B cell (primary cell): ENCODE results near the gene PLA2G4D. TPM values are rescaled to one million over a fixed set of nuclear protein-coding genes. Genes with fewer than 3 reads are reported as not detected.

Source experiments
- ATAC-seq: fragments of 200-7000 bp; cut with Tn5 transposase; one replicate; pipeline ENCODE4 v1.10.0; 2021; ENCODE audit warnings: low read depth, mild to moderate bottlenecking, moderate number of reproducible peaks, moderate library complexity
- CTCF ChIA-PET: fragments of 350-600 bp; sonication (Branson Sonifier 250); formaldehyde crosslinking; loops from one replicate; lab custom pipeline; 2021; ENCODE audit warnings: antibody characterized with exemption, inconsistent platforms; lab: Charles Lee
- POLR2A ChIA-PET: fragments of 350-600 bp; sonication (Branson Sonifier 250); formaldehyde crosslinking; loops from one replicate; lab custom pipeline; 2021; ENCODE audit warnings: antibody characterized with exemption; lab: Charles Lee
- DNase-seq: peaks from one replicate; pipeline ENCODE4 v3.0.0; 2013
- H2AFZ ChIP-seq: 2 replicates; pipeline ENCODE4 v1.6.1; 2012; ENCODE audit warnings: mild to moderate bottlenecking, low read depth, low read length; ENCODE audit not compliant: insufficient read depth, poor library complexity, severe bottlenecking
- H3K27ac ChIP-seq, 2 donors: 1 replicate in 1 of 2; 2 replicates in 1 of 2; pipeline ENCODE4 v1.5.1; 2012 to 2013; ENCODE audit warnings: low read length in 2 of 2, mild to moderate bottlenecking in 2 of 2, moderate library complexity in 1 of 2
- H3K27me3 ChIP-seq, 4 experiments: fragments of 200-600 bp in 1 of 4; sonication (generic) in 1 of 4; replicated peaks in 1 of 4; 1 replicate in 2 of 4; 2 replicates in 2 of 4; pipeline versions ENCODE4 v1.6.1 to v1.7.0; 2013 to 2016; ENCODE audit warnings: low read length in 3 of 4, mild to moderate bottlenecking in 2 of 4, mixed read lengths in 1 of 4, moderate library complexity in 1 of 4; ENCODE audit not compliant: insufficient read depth in 4 of 4, control insufficient read depth in 3 of 4; ENCODE audit errors: control extremely low read depth in 1 of 4
- H3K36me3 ChIP-seq, 2 experiments: replicated peaks in 1 of 2; 1 replicate in 1 of 2; 2 replicates in 1 of 2; pipeline versions ENCODE4 v1.6.1 to v1.7.1; 2013; ENCODE audit warnings: low read length in 1 of 2; ENCODE audit not compliant: insufficient read depth in 2 of 2, control insufficient read depth in 1 of 2; ENCODE audit errors: control extremely low read depth in 1 of 2, extremely low read depth in 1 of 2
- H3K4me1 ChIP-seq, 2 donors: fragments of 200-600 bp in 1 of 2; sonication (generic) in 1 of 2; 1 replicate in 1 of 2; 2 replicates in 1 of 2; pipeline versions ENCODE4 v1.5.1 to v1.6.1; 2013 to 2017; ENCODE audit warnings: low read length in 2 of 2; ENCODE audit not compliant: control insufficient read depth in 2 of 2, insufficient read depth in 2 of 2
- H3K4me2 ChIP-seq: replicated peaks from 2 replicates; pipeline ENCODE3; 2012; ENCODE audit warnings: mild to moderate bottlenecking, low read depth, low read length; ENCODE audit not compliant: poor library complexity, severe bottlenecking
- H3K4me3 ChIP-seq, 5 experiments: fragments of 200-600 bp in 1 of 5; sonication (generic) in 1 of 5; 1 replicate in 3 of 5; 2 replicates in 2 of 5; pipeline versions ENCODE4 v1.5.1 to v1.7.0; 2011 to 2016; ENCODE audit warnings: low read length in 4 of 5, mild to moderate bottlenecking in 4 of 5, low read depth in 2 of 5, control low read depth in 1 of 5, moderate library complexity in 1 of 5; ENCODE audit not compliant: insufficient read depth in 1 of 5; ENCODE audit errors: control extremely low read depth in 1 of 5, extremely low read depth in 1 of 5
- H3K79me2 ChIP-seq: fragments of 200-600 bp; sonication (generic); one replicate; pipeline ENCODE4 v1.6.0; 2016; ENCODE audit warnings: low read length; ENCODE audit not compliant: control insufficient read depth, insufficient read depth
- H3K9ac ChIP-seq: fragments of 200-600 bp; sonication (generic); 2 replicates; pipeline ENCODE4 v1.6.1; 2017; ENCODE audit warnings: mild to moderate bottlenecking, low read length, moderate library complexity
- H3K9me3 ChIP-seq, 3 donors: one replicate each; pipeline versions ENCODE4 v1.6.1 to v1.7.1; 2013; ENCODE audit warnings: low read length in 2 of 3; ENCODE audit not compliant: control insufficient read depth in 2 of 3, insufficient read depth in 1 of 3; ENCODE audit errors: control extremely low read depth in 1 of 3
- H4K20me1 ChIP-seq: 2 replicates; pipeline ENCODE4 v1.6.0; 2012; ENCODE audit warnings: mild to moderate bottlenecking, low read length; ENCODE audit not compliant: insufficient read depth, control insufficient read depth, poor library complexity, severe bottlenecking
- H3K27ac Mint-ChIP-seq: one replicate; pipeline ENCODE4 v1.8.0; 2021; ENCODE audit warnings: mixed read lengths
- H3K27me3 Mint-ChIP-seq: one replicate; pipeline ENCODE4 v1.8.0; 2021; ENCODE audit warnings: mixed read lengths
- H3K4me1 Mint-ChIP-seq: one replicate; pipeline ENCODE4 v1.8.0; 2021; ENCODE audit warnings: mixed read lengths
- H3K4me3 Mint-ChIP-seq: one replicate; pipeline ENCODE4 v1.8.0; 2021; ENCODE audit warnings: mixed read lengths
- H3K9me3 Mint-ChIP-seq: one replicate; pipeline ENCODE4 v1.8.0; 2022; ENCODE audit warnings: mixed read lengths; ENCODE audit not compliant: insufficient read depth
- CTCF ChIP-seq: fragments of 200-600 bp; IDR thresholded peaks from one replicate; pipeline ENCODE4 v1.8.0; 2022; ENCODE audit warnings: antibody characterized with exemption, mild to moderate bottlenecking
- EZH2 ChIP-seq: IDR thresholded peaks from 2 replicates; pipeline ENCODE4 v1.6.1; 2012; ENCODE audit warnings: borderline replicate concordance, low read depth, mild to moderate bottlenecking, moderate library complexity, low read length; ENCODE audit not compliant: insufficient read depth, poor library complexity, severe bottlenecking
- WGBS: methylation state at CpG from one replicate; pipeline ENCODE4 v1.1.5; 2013; ENCODE audit warnings: missing lambda C conversion rate; ENCODE audit not compliant: insufficient coverage; 5-methylcytosine and 5-hydroxymethylcytosine counted together
- intact Hi-C: fragments of 100-400 bp; cut with micrococcal nuclease; formaldehyde crosslinking; loops from one replicate; pipeline ENCODE4 v1.10.0; 2022
- polyA plus RNA-seq: library from polyadenylated mRNA; depleted of rRNA; stranded (reverse); fragments of >200 nt; gene quantifications from 2 replicates; pipeline ENCODE4 v1.2.3, GENCODE V29; 2012
- total RNA-seq, 2 donors: library from RNA; stranded (reverse); fragments of 120-200 nt in 1 of 2; gene quantifications; 1 replicate in 1 of 2; 2 replicates in 1 of 2; pipeline versions ENCODE4 v1.2.3 to v1.2.4, GENCODE V29; 2013 to 2022

PLA2G4D gene
- total and polyA plus RNA-seq, 2 donors (not counting 1 experiment from before 2014, with no cell fraction given), result not detected

- TF ChIP-seq EZH2 (no peak), CTCF (no peak)
- WGBS, result 84% methylated on average over 8 of the region's 8 CpGs
- Mint-ChIP-seq H3K4me3 (no peak overlapping the region), H3K27ac (no peak overlapping the region), H3K4me1 (no peaks in the 10 kb centered on the region), H3K27me3 (peaks cover 30% of the 10 kb centered on the region), H3K9me3 (no peaks in the 10 kb centered on the region)
- H2AFZ ChIP-seq, result no peak overlapping the region
- H3K36me3 ChIP-seq, result no peaks in the 10 kb centered on the region
- H3K4me2 ChIP-seq, result no peak overlapping the region
- no peaks in the 10 kb centered on the region for H3K4me1 ChIP-seq
- H4K20me1 ChIP-seq, result no peaks in the 10 kb centered on the region
- no peaks in the 10 kb centered on the region for H3K79me2 ChIP-seq
- no peaks in the 10 kb centered on the region for H3K9me3 ChIP-seq
- intact Hi-C loops, result no loop called here
- H3K27me3 ChIP-seq, result peaks cover 0 to 11% (median 3%) of the 10 kb centered on the region in 4 experiments
- no peak overlapping the region for H3K27ac ChIP-seq
- ATAC-seq (no peak), DNase-seq (no peak)
- no peak overlapping the region for H3K9ac ChIP-seq
- ChIA-PET CTCF (no interaction called here), POLR2A (no interaction called here)
- no peak overlapping the region for H3K4me3 ChIP-seq
Measured at GRCh38 chr15:42130246-42130986, 36.1 kb upstream of the PLA2G4D start.

GRCh38 chr15:42129364-42129763 lies 35.0 kb upstream of the PLA2G4D start:
- no peak overlapping the region for H3K27ac Mint-ChIP-seq
- Histone ChIP-seq H3K79me2 (no peaks in the 10 kb centered on the region), H3K9me3 (no peaks in the 10 kb centered on the region), H3K4me1 (no peaks in the 10 kb centered on the region), H3K4me3 (no peak overlapping the region), H2AFZ (no peak overlapping the region), H3K27me3 (peaks cover 0 to 11% (median 3%) of the 10 kb centered on the region in 4 experiments), H3K4me2 (no peak overlapping the region), H3K36me3 (no peaks in the 10 kb centered on the region), H3K9ac (no peak overlapping the region), H4K20me1 (no peaks in the 10 kb centered on the region), H3K27ac (no peak overlapping the region)
- TF ChIP-seq CTCF, result no peak
- TF ChIP-seq EZH2, result no peak
- ATAC-seq (no peak), DNase-seq (no peak)
- no peak overlapping the region for H3K4me3 Mint-ChIP-seq
- H3K9me3 Mint-ChIP-seq, result no peaks in the 10 kb centered on the region
- H3K4me1 Mint-ChIP-seq, result no peaks in the 10 kb centered on the region
- intact Hi-C loops, result no loop called here
- H3K27me3 Mint-ChIP-seq, result peaks cover 32% of the 10 kb centered on the region
- ChIA-PET POLR2A (no interaction called here), CTCF (no interaction called here)
- WGBS, result no CpG with 5 or more reads among the region's 2 CpGs
